Hepatocyte (in vitro differentiated cells): ENCODE measurements around the gene IER3IP1.

Source experiments
- EZH2 ChIP-seq: fragments of 200-600 bp; sonication (generic); IDR thresholded peaks from 2 replicates; pipeline ENCODE4 v1.6.1; 2016; ENCODE audit warnings: antibody characterized with exemption, mild to moderate bottlenecking, borderline replicate concordance
- EZH2phosphoT487 ChIP-seq: fragments of 200-600 bp; sonication (generic); IDR thresholded peaks from one replicate; pipeline ENCODE4 v1.6.1; 2018; ENCODE audit warnings: antibody characterized with exemption, mild to moderate bottlenecking, low read depth, moderate library complexity; ENCODE audit not compliant: unreplicated experiment, severe bottlenecking
- TF ChIP-seq, protein P1 (sequence below): fragments of 200-600 bp; sonication (generic); IDR thresholded peaks from 2 replicates; pipeline ENCODE4 v1.5.1; 2016; ENCODE audit warnings: antibody characterized with exemption, mild to moderate bottlenecking; ENCODE audit not compliant: poor library complexity

- TF ChIP-seq, protein P1, sequence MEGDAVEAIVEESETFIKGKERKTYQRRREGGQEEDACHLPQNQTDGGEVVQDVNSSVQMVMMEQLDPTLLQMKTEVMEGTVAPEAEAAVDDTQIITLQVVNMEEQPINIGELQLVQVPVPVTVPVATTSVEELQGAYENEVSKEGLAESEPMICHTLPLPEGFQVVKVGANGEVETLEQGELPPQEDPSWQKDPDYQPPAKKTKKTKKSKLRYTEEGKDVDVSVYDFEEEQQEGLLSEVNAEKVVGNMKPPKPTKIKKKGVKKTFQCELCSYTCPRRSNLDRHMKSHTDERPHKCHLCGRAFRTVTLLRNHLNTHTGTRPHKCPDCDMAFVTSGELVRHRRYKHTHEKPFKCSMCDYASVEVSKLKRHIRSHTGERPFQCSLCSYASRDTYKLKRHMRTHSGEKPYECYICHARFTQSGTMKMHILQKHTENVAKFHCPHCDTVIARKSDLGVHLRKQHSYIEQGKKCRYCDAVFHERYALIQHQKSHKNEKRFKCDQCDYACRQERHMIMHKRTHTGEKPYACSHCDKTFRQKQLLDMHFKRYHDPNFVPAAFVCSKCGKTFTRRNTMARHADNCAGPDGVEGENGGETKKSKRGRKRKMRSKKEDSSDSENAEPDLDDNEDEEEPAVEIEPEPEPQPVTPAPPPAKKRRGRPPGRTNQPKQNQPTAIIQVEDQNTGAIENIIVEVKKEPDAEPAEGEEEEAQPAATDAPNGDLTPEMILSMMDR = no peak
- no peak for TF ChIP-seq EZH2
- TF ChIP-seq EZH2phosphoT487 = no peak
Observed at GRCh38 chr18:47175898-47176575, at the start of gene IER3IP1.
